Vagina (tissue), 2 donors: ENCODE measurements around the gene HMGCS2. TPM values are rescaled to one million over a fixed set of nuclear protein-coding genes. Genes with fewer than 3 reads are reported as not detected.

Experiments used
- DNase-seq, 2 donors: peaks; one replicate each; pipeline ENCODE4 v3.0.0-alpha.2; 2017; ENCODE audit errors: extremely low spot score in 2 of 2
- H3K27ac ChIP-seq: fragments of 200-600 bp; sonication (generic); one replicate; pipeline ENCODE4 v1.5.1; 2019
- H3K27me3 ChIP-seq: fragments of 200-600 bp; sonication (generic); one replicate; pipeline ENCODE4 v1.5.1; 2019
- H3K36me3 ChIP-seq, 2 donors: fragments of 200-600 bp; sonication (generic); one replicate each; pipeline ENCODE4 v1.5.1; 2017 to 2019
- H3K4me1 ChIP-seq: fragments of 200-600 bp; sonication (generic); one replicate; pipeline ENCODE4 v1.5.1; 2019
- H3K4me3 ChIP-seq, 2 donors: fragments of 200-600 bp; sonication (generic); 1 replicate in 1 of 2; 2 replicates in 1 of 2; pipeline ENCODE4 v1.5.1; 2016 to 2019
- H3K9me3 ChIP-seq: fragments of 200-600 bp; sonication (generic); one replicate; pipeline ENCODE4 v1.5.1; 2019
- CTCF ChIP-seq, 3 experiments: fragments of 450-650 bp in 2 of 3; fragments of 200-600 bp in 1 of 3; sonication (generic) in 1 of 3; IDR thresholded peaks; one replicate each; pipeline ENCODE4 v1.5.1; 2017 to 2019; ENCODE audit warnings: antibody characterized with exemption in 3 of 3, mild to moderate bottlenecking in 2 of 3, moderate library complexity in 2 of 3
- POLR2A ChIP-seq, 2 donors: fragments of 450-650 bp; IDR thresholded peaks; one replicate each; pipeline ENCODE4 v1.6.1; 2017; ENCODE audit warnings: antibody characterized with exemption in 2 of 2, mild to moderate bottlenecking in 2 of 2, moderate library complexity in 2 of 2
- POLR2AphosphoS5 ChIP-seq, 2 donors: sonication (generic); formaldehyde crosslinking; IDR thresholded peaks; one replicate each; pipeline ENCODE4 v1.9.0; 2017; ENCODE audit warnings: antibody characterized with exemption in 2 of 2, mild to moderate bottlenecking in 2 of 2, low read depth in 1 of 2; ENCODE audit not compliant: insufficient read depth in 1 of 2
- intact Hi-C: fragments of 100-400 bp; cut with DNase I; formaldehyde crosslinking; loops from one replicate; pipeline ENCODE4 v1.15.1; 2023
- total RNA-seq: library from RNA; depleted of rRNA; stranded (reverse); fragments of >200 nt; gene quantifications from one replicate; pipeline ENCODE4 v1.2.3, GENCODE V29; 2016

The HMGCS2 gene
- total RNA-seq, 1 donor from 2014 or later: 22.8 TPM

DNA sequence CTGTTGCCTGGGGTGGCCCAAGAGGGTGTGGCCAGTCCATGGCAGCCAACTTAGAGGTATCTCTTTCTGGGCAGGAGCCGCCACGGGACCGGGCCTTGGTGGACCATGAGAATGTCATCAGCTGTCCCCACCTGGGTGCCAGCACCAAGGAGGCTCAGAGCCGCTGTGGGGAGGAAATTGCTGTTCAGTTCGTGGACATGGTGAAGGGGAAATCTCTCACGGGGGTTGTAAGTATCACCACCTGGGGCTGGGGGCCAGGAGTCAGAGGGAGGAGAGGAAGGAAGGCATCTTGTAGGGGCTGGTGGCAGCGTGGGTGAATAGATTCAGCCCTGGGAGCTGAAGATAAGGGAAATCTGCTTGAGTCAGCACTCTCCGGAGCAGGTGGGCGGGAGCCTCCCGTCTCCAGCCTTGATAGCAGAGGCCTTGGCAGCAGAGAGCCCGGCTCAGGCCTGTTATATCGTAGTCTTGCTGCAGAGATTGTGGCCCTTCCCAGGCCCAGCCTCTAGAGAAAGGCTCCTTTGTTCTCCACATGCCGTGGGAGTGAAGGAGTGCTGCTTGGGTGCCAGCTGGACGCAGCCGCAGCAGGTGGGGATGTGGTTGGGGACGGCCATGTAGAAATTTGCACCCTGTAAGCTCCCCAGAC, 31.5 kb downstream of the HMGCS2 start:
- intact Hi-C loops: no loop called here
- TF ChIP-seq POLR2A (IDR thresholded peaks at IDR 0.05): no peak
- no peak for TF ChIP-seq POLR2AphosphoS5 (IDR thresholded peaks at IDR 0.05; ENCODE audit: insufficient read depth in 1 of 2, low read depth in 1 of 2)
- no peak for TF ChIP-seq CTCF (IDR thresholded peaks at IDR 0.05)
- Histone ChIP-seq H3K9me3 (no peaks in the 10 kb centered on the region), H3K27ac (no peak overlapping the region), H3K4me3 (no peak overlapping the region), H3K36me3 (peaks cover 0 to 3% of the 10 kb centered on the region in 2 donors), H3K4me1 (no peaks in the 10 kb centered on the region), H3K27me3 (no peaks in the 10 kb centered on the region)
- no peak for DNase-seq

GRCh38 chr1:119736649-119737039, 32.1 kb downstream of the HMGCS2 start:
- H3K27ac ChIP-seq: no peak overlapping the region
- H3K27me3 ChIP-seq: no peaks in the 10 kb centered on the region
- intact Hi-C loops: no loop called here
- TF ChIP-seq POLR2AphosphoS5 (IDR thresholded peaks at IDR 0.05; ENCODE audit: insufficient read depth in 1 of 2, low read depth in 1 of 2): no peak
- TF ChIP-seq CTCF (IDR thresholded peaks at IDR 0.05): no peak
- TF ChIP-seq POLR2A (IDR thresholded peaks at IDR 0.05): no peak
- H3K9me3 ChIP-seq: no peaks in the 10 kb centered on the region
- no peaks in the 10 kb centered on the region for H3K4me1 ChIP-seq
- no peak overlapping the region for H3K4me3 ChIP-seq
- no peak for DNase-seq
- H3K36me3 ChIP-seq: peaks cover 0 to 3% of the 10 kb centered on the region in 2 donors

GRCh38 chr1:119735217-119735616, 33.5 kb downstream of the HMGCS2 start:
- DNase-seq: no peak
- no peak overlapping the region for H3K4me3 ChIP-seq
- H3K9me3 ChIP-seq: no peaks in the 10 kb centered on the region
- intact Hi-C loops: no loop called here
- H3K27ac ChIP-seq: no peak overlapping the region
- no peaks in the 10 kb centered on the region for H3K4me1 ChIP-seq
- TF ChIP-seq POLR2A (IDR thresholded peaks at IDR 0.05) (no peak), CTCF (IDR thresholded peaks at IDR 0.05) (no peak), POLR2AphosphoS5 (IDR thresholded peaks at IDR 0.05; ENCODE audit: insufficient read depth in 1 of 2, low read depth in 1 of 2) (no peak)
- H3K36me3 ChIP-seq: peaks cover 0 to 3% of the 10 kb centered on the region in 2 donors
- no peaks in the 10 kb centered on the region for H3K27me3 ChIP-seq

GRCh38 chr1:119733754-119734153, 35.0 kb downstream of the HMGCS2 start:
- TF ChIP-seq CTCF (IDR thresholded peaks at IDR 0.05) (no peak), POLR2A (IDR thresholded peaks at IDR 0.05) (no peak), POLR2AphosphoS5 (IDR thresholded peaks at IDR 0.05; ENCODE audit: insufficient read depth in 1 of 2, low read depth in 1 of 2) (no peak)
- Histone ChIP-seq H3K36me3 (peaks cover 0 to 9% of the 10 kb centered on the region in 2 donors), H3K27ac (no peak overlapping the region), H3K27me3 (no peaks in the 10 kb centered on the region), H3K4me3 (no peak overlapping the region), H3K4me1 (no peaks in the 10 kb centered on the region), H3K9me3 (no peaks in the 10 kb centered on the region)
- DNase-seq: no peak
- intact Hi-C loops: no loop called here

DNA sequence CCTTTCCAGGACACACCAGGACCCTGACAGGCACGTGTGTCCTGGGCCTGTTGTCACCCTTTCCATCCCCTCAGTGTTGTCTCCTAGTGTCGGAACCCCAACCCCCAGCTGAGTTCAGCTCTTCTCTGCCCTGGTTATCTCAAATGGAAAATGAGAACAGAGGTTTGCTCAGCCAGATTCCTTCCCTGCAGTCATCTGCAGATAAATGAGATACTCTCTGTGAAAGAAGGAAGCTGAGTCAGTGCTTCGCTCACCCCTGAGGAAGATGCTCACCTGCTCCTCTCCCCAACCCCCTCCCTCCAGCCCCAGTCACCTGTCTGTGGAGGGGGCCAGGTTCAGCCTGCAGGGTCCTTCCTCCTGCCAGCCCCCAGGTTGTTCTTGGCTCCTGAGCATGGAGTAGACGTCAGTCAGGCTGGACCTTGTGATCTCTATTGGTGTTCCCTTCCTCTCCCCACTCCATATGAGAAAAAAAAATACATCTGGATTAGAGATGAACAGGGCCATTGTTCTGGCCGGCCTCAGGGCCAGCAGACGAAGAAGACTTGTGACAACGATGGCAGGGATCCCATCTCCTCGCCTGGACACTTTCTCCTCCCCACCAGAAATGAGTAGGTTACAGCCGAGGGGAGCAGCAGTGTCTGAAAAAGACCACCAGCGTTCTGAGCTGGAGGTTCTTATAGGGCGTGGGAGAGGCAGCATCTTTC, 36.1 kb downstream of the HMGCS2 start:
- Histone ChIP-seq H3K36me3 (peaks cover 0 to 6% of the 10 kb centered on the region in 2 donors), H3K27ac (no peak overlapping the region), H3K27me3 (no peaks in the 10 kb centered on the region), H3K4me1 (no peaks in the 10 kb centered on the region), H3K9me3 (no peaks in the 10 kb centered on the region), H3K4me3 (no peak overlapping the region)
- no peak for TF ChIP-seq CTCF (IDR thresholded peaks at IDR 0.05)
- no peak for TF ChIP-seq POLR2AphosphoS5 (IDR thresholded peaks at IDR 0.05; ENCODE audit: insufficient read depth in 1 of 2, low read depth in 1 of 2)
- no peak for TF ChIP-seq POLR2A (IDR thresholded peaks at IDR 0.05)
- intact Hi-C loops: no loop called here
- DNase-seq: no peak
